H1 (cell line): ENCODE measurements around the gene APP. TPM values are rescaled to one million over a fixed set of nuclear protein-coding genes. Genes with fewer than 3 reads are reported as not detected.

Source experiments
- EGR1 ChIP-seq: IDR thresholded peaks from 2 replicates; pipeline ENCODE4 v1.6.1; 2011; ENCODE audit warnings: low read depth, low read length, borderline replicate concordance
- GABPA ChIP-seq: IDR thresholded peaks from 2 replicates; pipeline ENCODE4 v1.6.1; 2011; ENCODE audit warnings: mild to moderate bottlenecking, low read length, moderate library complexity, borderline replicate concordance; ENCODE audit not compliant: insufficient read depth
- GTF2F1 ChIP-seq: IDR thresholded peaks from 2 replicates; pipeline ENCODE4 v1.6.1; 2012; ENCODE audit warnings: low read depth, low read length, improper control_type of control experiment, borderline replicate concordance
- KDM4A ChIP-seq: IDR thresholded peaks from one replicate; pipeline ENCODE4 v1.7.1; 2012; ENCODE audit warnings: low read depth, mild to moderate bottlenecking, moderate library complexity, low read length, inconsistent platforms; ENCODE audit not compliant: severe bottlenecking
- MAFK ChIP-seq: IDR thresholded peaks from 2 replicates; pipeline ENCODE4 v1.6.1; 2012; ENCODE audit warnings: low read depth, mild to moderate bottlenecking, improper control_type of control experiment, low read length
- RBBP5 ChIP-seq: IDR thresholded peaks from 2 replicates; pipeline ENCODE4 v1.7.1; 2012; ENCODE audit warnings: low read depth, mild to moderate bottlenecking, inconsistent platforms, low read length, moderate library complexity, borderline replicate concordance
- RFX5 ChIP-seq: IDR thresholded peaks from 2 replicates; pipeline ENCODE4 v1.6.1; 2011; ENCODE audit warnings: low read depth, low read length, improper control_type of control experiment, borderline replicate concordance
- SUZ12 ChIP-seq: fragments of 200-600 bp; sonication (generic); IDR thresholded peaks from 2 replicates; pipeline ENCODE4 v1.6.1; 2012; ENCODE audit warnings: mild to moderate bottlenecking, inconsistent platforms, low read length, moderate library complexity, mixed read lengths
- polyA plus RNA-seq, 7 experiments: library from polyadenylated mRNA; depleted of rRNA in 3 of 7; stranded (reverse) in 5 of 7; unstranded in 2 of 7; fragments of >200 nt in 5 of 7; fragments of 200-250 nt in 2 of 7; gene quantifications; 1 replicate in 5 of 7; 2 replicates in 1 of 7; 4 replicates in 1 of 7; pipeline versions ENCODE4 v1.2.1 to v1.2.3, GENCODE V29; 2011 to 2013; ENCODE audit warnings: missing spikeins in 2 of 7, mixed read lengths in 2 of 7
- total RNA-seq: library from RNA; stranded (reverse); fragmentation: NEBNext Ultra II Directional; extraction: Animal tissue kit (Norgen Biotek cat#: 25700); gene quantifications from 2 replicates; pipeline ENCODE4 v1.2.1, GENCODE V29; 2021

The APP gene
- total and polyA plus RNA-seq, 2 of the 8 experiments (the other 6 are each of a cell fraction or from before 2014, with no cell fraction given): 375 to 551 TPM

GRCh38 chr21:26148071-26148839 lies 22.3 kb downstream of the APP start (continued):
- TF ChIP-seq KDM4A (no peak), GABPA (no peak), SUZ12 (no peak), MAFK (no peak), RFX5 (no peak), EGR1 (no peak), RBBP5 (no peak), GTF2F1 (no peak)
